HG03575 (cell line): ENCODE data around the gene C9orf152.
A peak's percentile ranks its signal among the peaks of the same experiment; 100 is the strongest.
"Not testable (repeated sequence)": the region's sequence is repeated elsewhere in the genome, so short reads cannot be mapped to it uniquely, and the experiment has no call there.

ENCODE experiments used
- ATAC-seq: cut with Tn5 transposase; IDR thresholded peaks from one replicate; pipeline ENCODE4 v1.9.1; 2021; ENCODE audit not compliant: unreplicated experiment, insufficient number of reproducible peaks, low FRiP score; ENCODE audit errors: extremely low read depth

C9orf152 gene, protein sequence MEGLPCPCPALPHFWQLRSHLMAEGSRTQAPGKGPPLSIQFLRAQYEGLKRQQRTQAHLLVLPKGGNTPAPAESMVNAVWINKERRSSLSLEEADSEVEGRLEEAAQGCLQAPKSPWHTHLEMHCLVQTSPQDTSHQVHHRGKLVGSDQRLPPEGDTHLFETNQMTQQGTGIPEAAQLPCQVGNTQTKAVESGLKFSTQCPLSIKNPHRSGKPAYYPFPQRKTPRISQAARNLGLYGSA

DNA sequence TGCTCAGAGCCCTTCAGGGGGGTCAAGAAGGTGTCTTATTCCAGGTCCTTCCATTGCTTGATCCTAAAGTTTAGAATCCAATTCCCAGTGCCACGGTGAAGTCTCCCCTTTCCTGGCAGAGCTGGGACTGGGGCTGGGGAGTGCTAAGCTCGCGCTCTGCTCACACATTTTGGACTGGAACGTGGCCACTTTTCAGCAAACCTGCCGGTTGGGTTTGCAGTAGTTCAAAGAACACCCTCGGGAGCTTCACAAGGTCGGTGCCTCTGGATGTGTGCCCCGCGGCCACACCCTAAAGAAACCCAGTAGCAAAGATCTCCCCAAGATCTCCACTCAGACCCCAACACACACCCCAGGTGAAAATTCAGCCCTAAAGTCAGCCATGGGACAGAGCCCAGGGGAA, at the start of gene C9orf152:
TSS of gene C9orf152 (minus strand) at position 129 of the 400 bp plus-strand sequence. CDS start 580 bp downstream, outside the sequence.
- ATAC-seq = no peak

DNA sequence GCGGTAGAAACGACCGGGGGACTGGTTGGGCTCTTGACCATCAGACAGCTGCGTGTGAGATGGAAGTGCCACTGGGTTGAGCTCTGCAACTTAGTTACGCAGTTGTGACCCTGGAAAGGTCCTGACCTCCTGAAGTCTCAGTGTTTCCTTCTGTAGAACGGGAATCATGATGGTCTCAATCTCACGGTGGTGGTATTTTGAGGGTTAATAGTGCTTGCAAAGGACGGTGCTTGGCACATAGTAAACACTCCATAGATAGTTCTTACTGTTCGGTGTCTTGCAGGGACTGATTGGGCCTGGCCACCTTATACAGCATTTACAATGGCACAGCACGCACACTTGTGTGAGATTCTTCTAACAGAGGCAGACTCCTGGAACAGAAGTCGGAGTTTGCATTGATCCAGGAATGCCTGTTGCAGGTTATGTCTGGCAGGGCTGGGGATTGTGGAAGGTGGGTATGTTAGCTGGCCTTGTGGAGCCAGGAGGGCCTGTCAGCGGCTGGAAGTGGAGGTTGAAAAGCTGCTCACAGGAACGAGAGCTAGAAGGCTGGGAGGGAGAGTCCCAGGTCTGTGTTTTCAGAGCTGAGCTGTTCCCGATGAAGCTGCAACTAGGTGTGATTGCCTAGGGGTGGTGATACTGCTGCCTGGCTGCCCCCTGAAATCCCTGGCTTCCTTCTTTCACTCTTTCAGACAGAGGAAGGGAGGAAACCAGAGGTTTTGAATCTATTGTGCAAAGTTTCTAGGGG, 49.3 kb upstream of the C9orf152 start:
- ATAC-seq = no peak

DNA sequence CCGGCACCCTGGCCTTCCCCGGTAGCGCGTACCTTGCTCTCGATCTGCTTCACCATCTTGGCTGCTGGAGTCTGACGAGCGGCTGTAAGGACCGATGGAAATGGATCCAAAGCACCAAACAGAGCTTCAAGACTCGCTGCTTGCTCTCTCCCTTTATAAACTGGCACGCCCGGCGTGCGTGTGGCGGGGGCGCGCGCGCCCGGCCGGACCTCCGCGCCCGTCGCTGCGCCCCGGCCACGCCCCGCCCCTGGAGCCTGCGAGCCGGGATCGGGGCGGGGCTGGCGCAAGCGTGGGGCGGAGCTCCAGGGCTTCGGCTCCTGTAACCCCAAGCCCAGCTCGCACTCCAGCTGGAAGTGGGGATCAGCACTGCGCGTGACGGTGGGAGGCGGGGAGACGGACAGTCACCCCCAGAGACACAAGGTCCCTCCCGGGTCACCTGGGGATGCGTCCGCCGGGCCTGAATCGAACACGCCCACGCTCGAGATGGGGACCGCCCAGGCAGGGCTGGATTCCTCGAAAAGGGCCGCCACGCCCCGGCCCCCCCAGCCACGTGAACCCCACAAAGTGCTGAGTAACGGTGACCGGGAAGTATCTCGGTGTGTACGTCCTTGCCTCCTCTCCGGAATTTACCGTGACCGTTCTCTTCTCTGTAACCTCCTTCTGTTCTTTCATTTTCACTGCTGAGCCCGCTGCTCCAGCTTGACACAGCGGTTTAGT, 48.6 kb upstream of the C9orf152 start, which contains the start of gene TXN:
TSS of gene TXN (minus strand) at position 128 of the 717 bp plus-strand sequence. CDS start at position 56, 72 bp downstream.
- ATAC-seq = peak; percentile 30

DNA sequence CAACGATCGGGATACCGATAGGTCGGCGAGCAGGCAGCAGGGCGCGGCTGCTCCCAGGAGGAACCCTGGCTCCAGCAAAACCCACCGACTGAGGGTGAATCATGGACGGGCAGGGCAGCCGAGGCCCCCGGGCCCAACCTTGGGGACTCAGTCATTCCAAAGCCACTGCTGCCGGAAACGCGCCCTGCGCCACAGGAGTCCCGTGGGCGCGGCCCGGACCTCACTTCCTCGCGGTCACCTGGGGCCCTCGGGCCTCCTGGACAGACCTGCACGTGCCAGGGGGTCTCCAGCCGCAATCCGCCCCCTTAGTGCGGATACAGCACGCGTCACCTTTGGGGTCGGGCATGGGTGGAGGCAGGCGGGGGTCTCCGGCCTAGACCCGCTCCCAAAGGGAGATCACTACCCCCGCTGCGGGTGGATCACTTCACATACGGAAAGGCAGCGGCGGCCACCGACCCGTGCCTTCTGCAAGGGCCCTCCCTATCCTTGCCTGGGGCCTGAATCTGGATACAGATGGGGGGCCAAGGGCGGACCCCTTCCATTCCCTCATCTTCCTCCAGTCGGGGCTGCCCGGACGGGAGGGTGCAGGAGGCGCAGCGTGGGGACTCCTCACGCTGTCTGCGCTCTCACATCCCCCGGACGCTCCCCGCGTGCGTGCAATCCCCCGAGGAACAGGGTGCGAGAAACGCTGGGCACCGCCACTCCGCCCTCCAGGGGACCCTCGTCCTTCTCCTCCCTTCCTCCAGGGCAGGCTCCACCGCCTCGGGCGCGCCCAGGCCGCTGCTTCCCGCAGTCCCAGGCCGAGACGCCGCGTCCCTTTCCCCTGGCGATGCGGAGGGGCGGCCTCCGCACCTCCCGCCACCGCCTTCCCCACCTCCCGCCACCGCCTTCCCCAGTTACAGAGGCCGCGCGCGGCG, 47.8 kb upstream of the C9orf152 start:
- ATAC-seq = no peak

DNA sequence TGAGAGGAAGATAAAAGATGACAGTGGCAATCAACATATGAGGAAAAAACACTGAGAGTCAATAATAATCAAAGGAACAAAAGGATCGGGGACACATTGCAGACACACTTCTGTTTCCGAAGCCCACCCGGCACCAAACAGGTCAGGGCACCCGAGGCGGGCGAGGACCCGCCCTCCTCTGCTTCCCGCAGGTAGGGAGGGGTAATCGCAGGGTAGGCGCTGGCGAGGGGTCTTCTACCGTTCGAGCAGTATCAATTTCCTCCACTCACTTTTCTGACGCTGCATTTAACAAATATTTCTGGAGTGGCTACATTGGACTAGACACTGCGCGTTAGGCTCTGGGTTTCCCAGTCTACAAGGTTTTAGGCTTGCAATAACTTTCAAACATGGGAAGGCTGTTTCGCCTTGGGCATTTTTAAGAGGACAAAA, 47.1 kb upstream of the C9orf152 start:
- no peak for ATAC-seq

DNA sequence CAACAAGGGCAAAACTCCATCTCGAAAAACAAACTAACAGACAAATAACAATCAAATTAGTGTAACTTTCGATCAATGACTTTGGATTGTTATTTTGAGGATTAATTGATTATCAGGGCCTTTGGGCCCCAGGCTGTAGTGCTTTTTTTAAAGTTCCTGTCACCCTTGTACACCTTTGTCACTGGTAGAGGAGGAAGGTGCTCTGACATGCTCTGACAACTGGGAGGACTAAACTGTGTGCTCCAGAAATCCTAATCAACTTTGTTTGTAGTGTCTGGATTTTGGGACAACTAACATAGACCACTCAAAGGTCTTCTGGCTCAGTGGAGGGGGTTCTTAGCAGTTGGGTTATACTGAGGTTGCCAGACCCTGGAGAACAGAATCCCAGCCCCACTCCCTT, 46.5 kb upstream of the C9orf152 start:
- no peak for ATAC-seq

DNA sequence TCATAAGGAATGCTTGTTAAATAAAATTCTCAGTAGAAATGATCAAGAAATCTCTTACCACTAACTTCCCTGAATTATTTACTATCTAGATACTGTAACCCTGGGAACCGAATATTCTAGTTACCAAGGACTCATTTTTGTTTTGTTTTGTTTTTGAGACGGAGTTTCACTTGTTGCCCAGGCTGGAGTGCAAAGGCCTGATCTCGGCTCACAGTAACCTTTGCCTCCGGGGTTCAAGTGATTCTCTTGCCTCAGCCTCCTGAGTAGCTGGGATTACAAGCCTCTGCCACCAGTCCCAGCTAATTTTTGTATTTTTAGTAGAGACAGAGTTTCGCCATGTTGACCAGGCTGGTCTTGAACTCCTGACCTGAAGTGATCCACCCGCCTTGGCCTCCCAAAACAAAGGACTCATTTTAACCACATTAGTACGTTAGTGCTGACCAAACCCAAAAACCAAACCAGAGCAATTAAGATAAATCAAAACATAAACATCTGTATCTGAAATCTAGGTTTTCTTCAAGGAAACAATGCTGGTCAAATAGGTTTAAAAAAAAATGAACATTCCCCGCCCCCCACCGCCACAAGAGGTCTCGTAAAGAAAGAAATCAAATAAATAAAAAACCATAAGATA, 44.7 kb upstream of the C9orf152 start:
- no peak for ATAC-seq

DNA sequence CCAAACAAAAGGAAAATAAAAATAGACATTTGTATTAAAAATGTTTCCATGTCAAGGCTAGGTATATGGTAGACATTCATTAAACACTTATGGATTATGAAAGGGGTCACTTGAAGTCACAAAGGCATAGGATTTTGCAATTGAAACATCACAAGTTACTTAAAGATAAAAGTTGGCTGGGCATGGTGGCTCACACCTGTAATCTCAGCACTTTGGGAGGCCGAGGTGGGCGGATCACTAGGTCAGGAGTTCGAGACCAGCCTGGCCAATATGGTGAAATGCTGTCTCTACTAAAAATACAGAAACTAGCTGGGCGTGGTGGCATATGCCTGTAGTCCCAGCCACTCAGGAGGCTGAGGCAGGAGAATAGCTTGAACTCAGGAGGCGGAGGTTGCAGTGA, 43.8 kb upstream of the C9orf152 start:
- not testable (repeated sequence) for ATAC-seq

DNA sequence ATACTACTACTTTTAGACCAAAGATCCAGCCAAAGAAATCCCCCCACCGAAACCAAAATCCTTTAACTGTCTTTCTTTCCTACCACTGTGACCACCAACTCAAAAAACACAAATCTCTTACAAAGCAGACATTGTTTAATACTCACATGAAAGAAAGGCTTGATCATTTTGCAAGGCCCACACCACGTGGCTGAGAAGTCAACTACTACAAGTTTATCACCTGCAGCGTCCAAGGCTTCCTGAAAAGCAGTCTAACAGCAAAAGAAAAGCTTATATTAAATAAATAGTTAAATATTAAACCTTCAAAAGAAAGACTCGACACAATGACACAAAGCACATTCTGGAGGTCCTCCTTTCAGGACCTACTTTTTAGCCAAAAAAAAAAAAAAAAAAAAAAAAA, 43.3 kb upstream of the C9orf152 start:
- no peak for ATAC-seq

DNA sequence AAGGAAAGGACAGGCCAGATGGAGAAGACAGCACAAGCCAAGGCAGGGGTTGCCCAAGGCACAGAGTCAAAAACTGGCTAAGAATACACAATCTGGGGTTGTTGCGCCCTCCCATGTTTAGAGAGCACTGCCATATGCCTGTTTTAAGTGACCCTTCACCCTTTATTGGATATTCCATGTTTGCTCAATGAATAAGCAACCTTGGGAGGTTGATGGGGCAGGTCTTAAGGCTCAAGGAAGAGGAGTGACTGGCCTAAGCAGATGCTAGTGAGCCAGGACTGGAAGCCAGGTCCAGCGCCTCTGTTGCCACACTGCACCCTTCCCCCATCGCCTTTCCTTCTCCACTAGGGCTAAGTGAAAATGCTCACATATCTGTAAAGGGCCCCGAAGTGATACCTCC, 41.6 kb upstream of the C9orf152 start:
- no peak for ATAC-seq

DNA sequence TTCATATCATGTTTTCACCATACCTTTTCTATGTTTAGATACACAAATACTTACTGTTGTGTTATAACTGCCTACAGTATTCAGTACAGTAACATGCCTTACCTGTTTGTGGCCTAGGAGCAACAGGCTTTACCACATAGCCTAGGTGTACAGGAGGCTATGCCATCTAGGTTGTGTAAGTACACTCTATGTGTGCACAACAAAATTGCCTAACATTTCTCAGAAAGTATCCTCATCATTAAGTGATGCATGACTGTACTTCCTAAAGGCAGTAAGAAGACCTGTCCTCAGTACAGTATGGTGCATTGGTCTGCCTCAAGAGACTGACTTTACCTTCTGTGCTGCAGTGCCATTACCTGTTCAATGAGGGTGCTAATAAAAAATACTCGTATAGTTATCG, 40.4 kb upstream of the C9orf152 start:
- no peak for ATAC-seq

DNA sequence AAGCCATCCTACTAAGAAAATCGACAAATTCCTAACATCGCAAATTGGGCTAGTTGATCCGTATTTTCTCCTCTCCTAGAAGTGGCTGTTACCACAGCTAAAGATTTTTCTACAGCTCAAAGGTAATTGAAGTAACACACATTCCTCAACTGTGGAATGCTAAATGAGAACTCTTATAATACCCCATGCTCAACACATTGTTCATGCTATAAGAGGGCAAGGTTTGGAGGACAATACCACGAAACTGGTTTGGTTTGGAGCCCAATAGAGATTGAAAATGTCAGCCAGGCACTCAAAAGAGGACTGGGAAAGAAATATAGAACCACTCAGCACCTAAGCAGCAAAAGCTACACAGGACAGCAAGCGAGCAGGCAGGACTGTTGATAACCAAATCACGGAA, 38.3 kb upstream of the C9orf152 start:
- no peak for ATAC-seq

DNA sequence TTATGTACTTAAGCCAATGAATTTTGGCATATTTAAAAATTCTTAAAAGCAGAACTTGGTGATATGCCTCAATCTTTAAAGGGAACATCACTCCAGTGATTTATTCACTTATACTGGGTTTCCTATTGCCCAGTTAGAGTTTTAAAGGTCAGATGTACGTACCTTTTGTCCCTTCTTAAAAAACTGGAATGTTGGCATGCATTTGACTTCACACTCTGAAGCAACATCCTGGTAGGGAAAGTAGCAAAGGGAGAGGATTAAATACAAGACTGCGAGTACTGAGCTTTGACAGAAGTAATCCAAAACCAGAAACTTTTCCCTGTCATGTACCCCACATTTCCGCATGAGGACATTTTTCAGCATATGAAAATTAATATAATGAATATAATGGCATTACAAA, 36.7 kb upstream of the C9orf152 start:
- no peak for ATAC-seq

DNA sequence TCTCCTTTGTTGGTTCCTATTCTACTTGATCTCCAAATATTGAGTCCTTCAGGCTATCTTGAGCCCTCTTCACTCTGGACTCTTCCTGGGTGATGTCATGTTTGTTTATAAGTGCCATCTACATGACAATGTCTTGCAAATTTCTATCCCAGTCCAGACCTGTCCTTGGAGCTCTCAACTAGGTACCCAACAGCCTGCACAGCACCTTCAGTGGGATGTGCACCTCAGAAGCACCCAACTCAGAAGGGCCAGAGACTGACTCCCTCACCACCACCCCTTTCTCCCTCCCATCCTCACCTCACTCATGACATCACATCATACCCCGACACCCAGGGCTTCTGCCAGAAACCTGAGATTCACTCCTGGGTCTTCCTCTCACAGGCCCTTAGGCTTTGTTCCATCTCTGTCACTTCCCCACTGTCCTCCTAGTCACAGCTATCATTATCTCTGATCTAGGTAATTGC, 33.9 kb upstream of the C9orf152 start:
- no peak for ATAC-seq

DNA sequence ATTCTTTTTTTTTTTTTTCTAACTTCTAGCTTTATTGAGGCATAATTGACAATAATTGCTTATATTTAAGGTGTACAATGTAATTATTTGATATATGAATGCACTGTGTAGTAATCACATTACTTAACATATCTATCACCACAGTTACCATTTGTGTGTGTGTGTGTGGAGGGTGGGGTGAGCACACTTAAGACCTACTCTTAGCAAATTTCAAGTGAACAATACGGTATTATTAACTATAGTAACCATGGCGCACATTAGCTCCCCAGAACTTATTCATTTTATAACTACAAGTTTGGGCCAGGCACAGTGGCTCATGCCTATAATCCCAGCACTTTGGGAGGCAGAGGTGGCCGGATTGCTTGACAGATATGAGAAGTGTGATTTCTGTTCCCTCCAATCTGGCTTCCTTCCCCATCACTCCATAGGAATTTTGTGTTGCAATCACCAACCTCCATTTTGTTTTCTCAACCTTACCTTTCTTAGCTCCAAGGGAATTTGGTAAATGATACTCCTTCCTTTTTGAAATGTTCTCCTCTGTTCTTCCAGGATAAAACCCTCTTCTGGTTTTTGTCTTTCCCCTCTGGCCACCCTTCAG, 33.4 kb upstream of the C9orf152 start:
- ATAC-seq = no peak

DNA sequence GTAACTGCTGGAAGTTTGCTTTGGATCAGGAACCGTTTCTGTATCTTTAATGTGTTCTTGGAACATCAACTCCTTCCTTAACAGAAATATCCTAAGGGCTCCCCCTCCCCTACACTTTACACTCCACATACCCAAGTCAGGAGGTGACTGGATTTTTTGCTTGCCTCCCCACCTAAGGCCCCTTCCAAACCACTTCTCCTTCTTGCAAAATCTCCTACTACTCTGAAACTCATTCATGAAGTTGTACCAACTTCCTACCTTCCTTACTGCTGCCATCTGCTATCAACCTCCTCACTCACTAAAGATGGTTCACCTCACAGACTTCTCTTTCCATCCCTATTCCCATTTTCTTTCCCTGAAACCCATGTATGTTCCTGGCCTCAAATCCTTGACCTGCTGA, 32.2 kb upstream of the C9orf152 start:
- no peak for ATAC-seq

DNA sequence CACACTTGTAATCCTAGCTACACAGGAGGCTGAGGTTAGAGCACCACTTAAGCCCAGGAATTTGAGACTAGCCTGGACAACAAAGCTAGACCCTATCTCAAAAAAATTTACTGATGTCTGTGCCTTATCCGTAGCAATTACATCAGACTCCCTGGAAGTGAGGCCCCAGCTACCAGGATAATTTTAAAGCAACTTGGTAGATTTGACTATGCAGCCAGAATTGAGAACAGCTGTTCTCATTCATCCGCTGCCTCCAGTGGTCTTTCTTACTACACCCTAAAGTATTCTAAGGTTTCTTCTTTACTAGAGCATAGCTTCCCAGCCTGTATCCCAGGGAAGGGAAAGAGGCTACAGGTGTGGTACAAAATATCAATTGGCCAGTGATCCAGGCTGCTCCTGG, 20.4 kb upstream of the C9orf152 start:
- ATAC-seq = no peak

DNA sequence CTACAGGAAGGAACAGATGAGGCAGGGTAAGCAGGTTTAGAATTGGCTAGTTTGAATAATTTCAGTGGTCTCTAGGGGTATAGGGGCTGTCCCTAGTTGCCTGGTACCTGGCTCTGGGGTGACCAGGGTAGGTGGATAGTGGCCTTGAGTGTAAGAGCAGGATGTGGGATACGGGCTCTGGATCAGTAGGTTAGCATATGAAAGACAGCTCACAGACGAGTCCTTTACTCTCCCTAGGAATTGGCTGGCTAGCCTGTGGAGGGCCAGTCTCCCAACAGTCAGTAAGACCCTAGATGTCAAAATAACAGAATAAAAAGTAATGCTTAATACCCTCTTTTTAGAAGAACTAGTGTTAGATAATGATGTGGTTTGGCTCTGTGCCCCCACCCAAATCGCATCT, 16.6 kb upstream of the C9orf152 start:
- no peak for ATAC-seq
